HUES6 (cell line): ENCODE results near the gene IL31RA.

ENCODE experiments used
- H3K27ac ChIP-seq: 2 replicates; pipeline ENCODE4 v1.7.0; 2013; ENCODE audit warnings: low read depth, mild to moderate bottlenecking, low read length, inconsistent platforms
- H3K27me3 ChIP-seq: 2 replicates; pipeline ENCODE4 v1.6.1; 2013; ENCODE audit warnings: low read length; ENCODE audit not compliant: control insufficient read depth, insufficient read depth
- H3K36me3 ChIP-seq: 2 replicates; pipeline ENCODE4 v1.6.1; 2013; ENCODE audit warnings: low read length; ENCODE audit not compliant: control insufficient read depth, insufficient read depth
- H3K4me1 ChIP-seq: 2 replicates; pipeline ENCODE4 v1.6.1; 2013; ENCODE audit warnings: low read length; ENCODE audit not compliant: control insufficient read depth, insufficient read depth
- H3K4me3 ChIP-seq: 2 replicates; pipeline ENCODE4 v1.5.1; 2013; ENCODE audit warnings: low read depth, low read length
- H3K9ac ChIP-seq: one replicate; pipeline ENCODE4 v1.6.1; 2013; ENCODE audit warnings: mild to moderate bottlenecking, low read length
- H3K9me3 ChIP-seq: 2 replicates; pipeline ENCODE4 v1.6.1; 2013; ENCODE audit warnings: low read depth, low read length; ENCODE audit not compliant: control insufficient read depth, insufficient read depth

Gene IL31RA

DNA sequence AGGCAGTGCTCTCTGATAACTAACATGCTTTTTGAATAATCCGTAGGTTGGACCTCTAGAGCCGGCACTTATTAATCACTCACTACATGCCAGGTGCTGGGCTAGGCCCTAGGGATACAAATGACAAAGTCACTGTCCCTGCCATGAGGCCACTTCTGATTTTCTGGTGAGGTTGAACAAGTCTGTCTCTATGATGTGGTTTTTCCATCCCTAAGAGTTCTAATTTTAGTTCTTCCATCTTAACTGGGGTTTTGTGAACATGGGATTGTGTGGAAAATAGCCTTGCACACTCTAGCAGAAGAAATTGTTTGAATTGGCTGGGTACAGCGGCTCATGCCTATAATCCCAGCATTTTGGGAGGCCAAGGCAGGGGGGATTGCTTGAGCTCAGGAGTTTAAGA lies 64.6 kb downstream of the IL31RA start:
- Histone ChIP-seq H3K4me3 (no peak overlapping the region), H3K4me1 (no peaks in the 10 kb centered on the region), H3K27me3 (no peaks in the 10 kb centered on the region), H3K27ac (no peak overlapping the region), H3K36me3 (no peaks in the 10 kb centered on the region), H3K9me3 (no peaks in the 10 kb centered on the region), H3K9ac (no peak overlapping the region)

DNA sequence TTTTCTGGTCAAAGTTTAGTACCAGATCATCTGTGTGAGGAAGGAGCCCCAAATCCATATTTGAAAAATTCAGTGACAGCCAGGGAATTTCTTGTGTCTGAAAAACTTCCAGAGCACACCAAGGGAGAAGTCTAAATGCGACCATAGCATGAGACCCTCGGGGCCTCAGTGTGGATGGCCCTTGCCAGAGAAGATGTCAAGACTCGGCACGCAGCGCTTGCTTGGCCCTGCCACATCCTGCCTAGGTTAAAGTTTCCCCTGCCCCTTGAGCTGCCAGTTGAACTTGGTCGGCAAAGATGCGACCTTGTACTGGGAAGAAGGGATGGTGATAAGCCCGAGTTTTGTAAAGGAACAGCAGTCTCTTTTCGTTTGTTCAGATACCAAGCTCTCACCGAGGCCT lies 65.8 kb downstream of the IL31RA start:
- Histone ChIP-seq H3K4me1 (no peaks in the 10 kb centered on the region), H3K27ac (no peak overlapping the region), H3K9ac (no peak overlapping the region), H3K27me3 (no peaks in the 10 kb centered on the region), H3K4me3 (no peak overlapping the region), H3K9me3 (no peaks in the 10 kb centered on the region), H3K36me3 (no peaks in the 10 kb centered on the region)

DNA sequence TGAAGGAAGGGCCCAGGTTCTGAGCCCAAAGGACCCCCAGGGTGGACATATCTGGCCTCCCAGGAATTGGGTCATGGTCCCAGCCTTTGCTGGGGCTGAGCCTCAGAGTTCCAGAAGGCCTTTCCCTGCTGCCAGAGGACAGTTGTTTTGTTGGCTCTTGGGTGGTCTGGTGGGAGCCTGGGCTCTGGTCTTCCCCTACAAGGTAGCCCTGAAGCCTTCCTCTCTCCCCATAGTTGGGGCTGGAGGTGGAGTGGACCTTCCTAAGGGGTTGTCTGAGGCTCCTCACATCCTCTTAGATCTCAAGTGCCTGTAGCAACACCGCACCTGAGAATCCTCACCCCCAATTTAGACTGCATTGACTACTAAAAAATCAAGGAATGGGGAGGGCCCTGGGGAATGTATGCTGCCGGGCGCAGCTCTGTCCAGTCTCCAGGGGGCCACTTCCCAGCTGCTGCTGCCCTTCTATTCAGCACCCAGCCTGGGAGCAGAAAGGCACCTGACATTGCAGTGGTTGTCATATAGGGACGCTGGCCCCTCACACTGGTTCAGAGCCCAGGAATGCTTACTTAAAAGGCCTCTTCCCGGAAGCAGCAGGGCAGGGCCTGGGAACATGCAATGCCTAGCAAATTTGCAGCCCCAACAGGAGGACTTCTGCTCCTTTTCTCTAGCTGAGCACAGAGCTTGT lies 66.4 kb downstream of the IL31RA start:
- no peak overlapping the region for H3K4me3 ChIP-seq
- no peaks in the 10 kb centered on the region for H3K9me3 ChIP-seq
- no peak overlapping the region for H3K9ac ChIP-seq
- H3K27me3 ChIP-seq: no peaks in the 10 kb centered on the region
- no peak overlapping the region for H3K27ac ChIP-seq
- no peaks in the 10 kb centered on the region for H3K4me1 ChIP-seq
- H3K36me3 ChIP-seq: no peaks in the 10 kb centered on the region

DNA sequence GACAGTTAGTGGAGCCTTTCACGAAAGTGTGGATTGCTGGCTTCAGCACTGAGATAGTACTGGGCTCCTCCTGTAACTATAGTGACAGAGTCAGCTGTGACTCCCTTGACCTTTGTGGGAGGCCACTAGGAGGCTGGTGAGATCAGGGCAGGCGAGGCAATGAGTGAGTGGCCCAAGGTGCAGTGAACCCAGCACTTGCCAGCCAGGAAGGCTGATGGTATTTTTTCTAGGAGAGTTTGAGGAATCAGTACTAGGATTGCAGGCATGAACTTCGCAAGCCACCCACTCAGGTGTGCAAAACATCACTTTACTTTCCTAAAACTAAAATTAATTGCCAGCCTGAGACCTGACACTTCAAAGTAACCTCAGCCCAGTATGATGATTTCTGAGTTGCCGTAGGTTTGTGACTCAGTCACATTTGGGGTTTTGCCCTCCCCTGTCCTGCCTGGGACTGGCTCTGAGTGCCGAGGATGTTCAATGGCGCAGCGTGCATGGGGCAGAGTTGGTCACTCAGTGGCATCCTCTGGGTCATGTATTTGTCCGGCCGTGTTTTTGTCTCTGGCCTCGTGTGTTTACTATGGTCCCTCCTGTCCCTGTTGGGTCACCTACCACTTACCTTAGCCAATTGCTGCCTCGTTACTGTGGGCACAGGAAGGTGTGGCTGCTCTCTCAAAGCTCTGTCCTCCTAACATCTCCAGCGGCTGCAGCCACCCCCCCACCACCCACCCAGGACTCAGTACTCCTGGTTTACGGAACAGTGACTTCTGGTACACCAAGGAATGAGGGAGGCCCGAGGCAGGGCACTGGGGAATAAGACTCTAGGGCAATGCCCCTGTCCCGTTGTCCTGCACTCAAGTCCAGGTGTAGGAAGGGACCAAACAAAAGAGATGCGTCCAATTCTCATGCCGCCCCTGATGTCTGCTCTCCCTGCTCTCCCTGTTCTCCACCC lies 67.2 kb downstream of the IL31RA start:
- no peaks in the 10 kb centered on the region for H3K36me3 ChIP-seq
- no peak overlapping the region for H3K27ac ChIP-seq
- no peaks in the 10 kb centered on the region for H3K9me3 ChIP-seq
- H3K4me1 ChIP-seq: no peaks in the 10 kb centered on the region
- no peak overlapping the region for H3K4me3 ChIP-seq
- H3K27me3 ChIP-seq: no peaks in the 10 kb centered on the region
- H3K9ac ChIP-seq: no peak overlapping the region

DNA sequence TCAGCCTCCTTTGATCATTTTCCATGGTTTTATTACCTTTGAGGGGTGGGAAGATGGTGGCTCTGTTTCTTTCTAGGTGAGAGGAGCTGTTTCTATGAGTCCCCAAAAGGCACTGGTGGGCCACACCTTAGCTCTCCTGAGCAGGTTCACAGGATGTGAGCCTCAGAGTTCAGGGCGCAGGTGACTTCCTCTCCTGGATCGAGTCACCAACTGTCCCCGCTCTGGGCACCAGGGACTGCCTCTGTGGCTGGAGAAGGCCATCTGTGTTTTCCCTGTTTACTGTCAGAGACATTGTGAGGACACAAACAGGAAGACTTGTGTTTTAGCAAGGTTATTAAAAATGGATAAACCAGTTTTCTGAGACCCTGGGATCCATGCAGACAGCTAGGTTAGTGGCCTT lies 68.5 kb downstream of the IL31RA start:
- Histone ChIP-seq H3K27me3 (no peaks in the 10 kb centered on the region), H3K27ac (no peak overlapping the region), H3K9me3 (no peaks in the 10 kb centered on the region), H3K4me3 (no peak overlapping the region), H3K4me1 (no peaks in the 10 kb centered on the region), H3K36me3 (no peaks in the 10 kb centered on the region), H3K9ac (no peak overlapping the region)

DNA sequence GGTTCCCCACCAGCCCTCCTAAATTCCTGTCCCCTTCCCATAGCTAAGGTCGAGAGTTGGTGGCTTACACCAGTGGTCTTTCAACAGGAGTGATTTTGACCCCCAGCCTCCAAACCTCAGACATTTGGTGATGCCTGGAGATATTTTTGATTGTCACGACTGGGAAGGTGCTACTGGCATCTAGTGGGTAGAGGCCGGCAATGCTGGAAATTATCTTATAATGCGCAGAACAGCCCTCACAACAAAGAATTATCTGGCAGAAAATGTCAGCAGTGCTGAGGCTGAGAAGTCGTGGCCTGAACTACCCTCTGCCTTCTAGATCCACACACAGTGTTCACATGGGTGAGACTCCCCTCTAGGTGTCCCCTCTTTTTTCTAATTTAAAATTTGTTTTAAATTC lies 69.6 kb downstream of the IL31RA start:
- H3K27me3 ChIP-seq: no peaks in the 10 kb centered on the region
- H3K4me1 ChIP-seq: no peaks in the 10 kb centered on the region
- H3K9me3 ChIP-seq: no peaks in the 10 kb centered on the region
- H3K4me3 ChIP-seq: no peak overlapping the region
- H3K27ac ChIP-seq: no peak overlapping the region
- no peaks in the 10 kb centered on the region for H3K36me3 ChIP-seq
- H3K9ac ChIP-seq: no peak overlapping the region

DNA sequence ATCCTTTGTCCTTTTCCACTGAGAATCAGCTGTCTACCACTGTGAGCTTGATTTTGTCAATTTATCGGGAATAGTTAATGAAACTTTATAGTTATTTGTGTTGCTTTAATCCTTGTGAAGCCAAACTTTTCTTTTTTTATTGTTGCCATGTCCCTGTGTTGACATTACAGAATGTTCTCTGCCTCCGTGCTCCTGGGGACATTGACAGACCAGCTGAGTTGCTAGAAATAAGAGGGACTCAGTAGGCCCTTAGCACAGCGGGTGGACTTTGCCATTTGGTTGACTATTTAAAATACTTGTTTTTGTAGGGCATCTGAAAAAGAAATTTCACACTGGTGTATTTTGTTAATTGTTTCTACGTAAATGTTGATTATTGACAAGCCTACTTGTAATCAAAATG lies 70.5 kb downstream of the IL31RA start:
- Histone ChIP-seq H3K4me1 (no peaks in the 10 kb centered on the region), H3K9me3 (no peaks in the 10 kb centered on the region), H3K27ac (no peak overlapping the region)

DNA sequence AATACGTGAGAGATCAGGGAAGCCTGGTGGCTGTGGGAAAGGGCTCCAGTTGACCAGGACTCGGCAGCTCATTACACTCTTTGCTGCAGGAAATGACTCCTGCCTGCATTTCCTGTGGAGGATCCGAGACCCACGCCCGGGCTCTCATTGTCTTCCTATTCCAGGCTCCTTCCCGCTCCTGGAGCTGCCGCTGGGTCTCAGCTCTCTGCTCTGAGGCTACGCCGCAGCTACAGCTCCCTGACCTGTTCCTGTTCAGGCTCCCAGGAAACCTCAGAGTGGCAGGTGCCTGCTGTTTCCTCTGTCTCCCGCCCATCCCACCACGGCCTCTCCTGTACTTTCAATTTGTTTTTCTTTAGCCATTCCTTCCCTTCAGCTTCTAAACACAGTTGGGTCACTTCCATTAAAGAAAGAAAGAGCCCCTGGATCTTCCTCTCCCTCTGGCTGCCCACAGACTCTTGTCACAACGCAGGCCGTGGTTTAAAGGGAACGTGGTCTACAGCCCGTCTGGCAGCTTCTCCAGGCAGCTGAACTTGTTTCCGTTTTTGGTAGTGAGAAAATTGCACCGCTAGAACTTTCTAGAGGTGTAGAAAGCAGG lies 72.1 kb downstream of the IL31RA start:
- Histone ChIP-seq H3K4me1 (no peaks in the 10 kb centered on the region), H3K9me3 (no peaks in the 10 kb centered on the region), H3K27me3 (no peaks in the 10 kb centered on the region), H3K4me3 (no peak overlapping the region), H3K27ac (no peak overlapping the region), H3K36me3 (no peaks in the 10 kb centered on the region), H3K9ac (no peak overlapping the region)

More for the DNA sequence above, 70.5 kb downstream of the IL31RA start:
- Histone ChIP-seq H3K9ac (no peak overlapping the region), H3K4me3 (no peak overlapping the region), H3K27me3 (no peaks in the 10 kb centered on the region), H3K36me3 (no peaks in the 10 kb centered on the region)

DNA sequence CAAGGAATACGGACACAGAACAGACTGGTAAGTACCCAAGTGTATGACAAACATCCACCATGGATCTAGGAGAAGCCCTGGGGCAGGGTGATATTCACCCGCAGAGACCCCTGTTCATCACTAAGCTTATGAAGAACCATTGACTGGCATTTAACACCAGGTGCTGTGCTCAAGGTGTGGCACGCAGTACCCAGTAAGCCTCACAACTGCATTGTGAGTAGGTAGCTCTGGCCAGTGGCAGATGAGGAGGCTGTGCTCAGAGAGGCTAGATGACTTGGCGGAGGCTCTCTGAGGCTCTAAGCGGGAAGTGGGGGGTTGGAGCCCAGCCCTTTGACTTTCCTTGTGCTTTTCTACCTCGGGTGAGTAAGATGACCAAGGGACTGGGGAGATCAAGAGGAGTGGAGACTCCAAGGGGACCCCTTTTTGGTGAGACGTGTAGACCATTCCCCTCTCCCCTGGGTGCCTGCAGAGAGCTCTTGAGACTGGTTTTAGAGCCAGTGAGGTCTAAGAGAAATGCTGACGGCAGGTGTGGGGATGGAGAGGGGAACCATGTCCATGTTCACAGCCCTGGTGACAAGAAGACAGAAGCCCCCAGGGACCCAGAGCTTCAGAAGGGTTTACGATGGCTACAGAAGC lies 72.8 kb downstream of the IL31RA start:
- H3K27ac ChIP-seq: no peak overlapping the region
- H3K9me3 ChIP-seq: no peaks in the 10 kb centered on the region
- H3K4me3 ChIP-seq: no peak overlapping the region
- H3K9ac ChIP-seq: no peak overlapping the region
- no peaks in the 10 kb centered on the region for H3K4me1 ChIP-seq
- no peaks in the 10 kb centered on the region for H3K27me3 ChIP-seq
- H3K36me3 ChIP-seq: no peaks in the 10 kb centered on the region

DNA sequence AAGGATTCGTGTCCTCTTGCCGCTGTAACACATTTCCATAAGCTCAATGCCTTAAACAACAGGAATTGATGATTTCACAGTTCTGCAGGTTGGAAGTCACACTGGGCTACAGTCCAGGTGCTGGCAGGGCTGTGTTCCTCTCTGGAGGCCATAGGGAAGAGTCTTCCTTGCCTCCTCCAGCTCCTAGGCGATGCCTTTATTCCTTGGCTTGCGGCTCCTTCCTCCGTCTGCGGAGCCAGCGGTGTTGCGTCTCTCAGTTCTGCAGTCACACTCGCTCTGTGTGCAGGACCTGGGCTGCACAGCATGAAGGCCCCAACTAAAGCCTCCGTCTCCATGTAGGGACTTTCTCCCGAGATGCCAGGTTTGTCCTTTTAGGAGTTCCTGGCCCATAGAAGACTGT lies 73.6 kb downstream of the IL31RA start:
- Histone ChIP-seq H3K9ac (no peak overlapping the region), H3K4me3 (no peak overlapping the region), H3K9me3 (no peaks in the 10 kb centered on the region), H3K27me3 (no peaks in the 10 kb centered on the region), H3K36me3 (no peaks in the 10 kb centered on the region), H3K27ac (no peak overlapping the region), H3K4me1 (no peaks in the 10 kb centered on the region)

DNA sequence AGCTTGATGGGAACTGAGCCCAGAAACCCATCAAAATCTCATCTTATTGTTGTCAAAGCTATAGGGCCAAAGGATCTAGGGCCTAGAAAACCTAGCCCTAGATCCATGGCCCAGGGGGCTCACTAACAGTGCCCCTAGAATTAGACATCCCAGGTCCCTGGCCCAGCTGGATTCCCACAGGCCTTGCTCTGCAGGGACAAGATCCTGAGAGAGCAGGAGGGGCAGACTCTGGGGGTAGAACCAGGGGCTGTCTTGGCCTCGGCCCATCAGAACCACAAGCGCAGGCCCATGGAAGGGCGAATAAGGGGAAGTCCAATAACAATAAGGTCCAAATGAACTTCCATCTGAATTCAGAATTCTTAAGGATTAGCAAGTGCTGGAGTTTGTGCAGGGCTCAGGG lies 74.0 kb downstream of the IL31RA start:
- Histone ChIP-seq H3K9ac (no peak overlapping the region), H3K27ac (no peak overlapping the region), H3K4me3 (no peak overlapping the region), H3K36me3 (no peaks in the 10 kb centered on the region), H3K9me3 (no peaks in the 10 kb centered on the region), H3K27me3 (no peaks in the 10 kb centered on the region), H3K4me1 (no peaks in the 10 kb centered on the region)
